Coronary artery (tissue), 2 donors: ENCODE data around the gene COL26A1.

Experiments used
- DNase-seq: peaks from one replicate; pipeline ENCODE4 v3.0.0-alpha.2; 2017; ENCODE audit warnings: low spot score
- H3K27ac ChIP-seq, 2 donors: fragments of 200-600 bp; sonication (generic); one replicate each; pipeline ENCODE4 v1.5.1; 2016 to 2019
- H3K4me3 ChIP-seq: fragments of 200-600 bp; sonication (generic); 2 replicates; pipeline ENCODE4 v1.5.1; 2016; ENCODE audit warnings: mild to moderate bottlenecking, moderate library complexity
- CTCF ChIP-seq: fragments of 200-600 bp; sonication (generic); IDR thresholded peaks from one replicate; pipeline ENCODE4 v1.5.1; 2019; ENCODE audit warnings: antibody characterized with exemption

The COL26A1 gene

DNA sequence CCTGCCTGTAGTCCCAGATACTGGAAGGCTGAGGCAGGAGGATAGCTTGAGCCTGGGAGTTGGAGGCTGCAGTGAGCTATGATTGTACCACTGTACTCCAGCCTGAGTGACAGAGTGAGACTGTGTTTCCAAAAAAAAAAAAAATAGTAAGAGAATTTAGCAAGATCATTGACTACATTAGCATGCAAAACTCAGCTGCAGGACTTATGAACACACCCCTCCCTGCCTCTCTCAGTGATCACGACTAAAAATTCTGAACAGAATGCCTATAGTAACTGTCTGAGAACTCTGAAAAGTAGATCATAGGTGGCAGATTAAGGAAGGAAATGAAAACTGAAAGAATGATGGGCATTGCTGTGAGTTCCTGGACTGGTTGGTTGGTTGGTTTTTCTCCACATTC is 215.9 kb downstream of the COL26A1 start:
- DNase-seq: no peak
- TF ChIP-seq CTCF: no peak

DNA sequence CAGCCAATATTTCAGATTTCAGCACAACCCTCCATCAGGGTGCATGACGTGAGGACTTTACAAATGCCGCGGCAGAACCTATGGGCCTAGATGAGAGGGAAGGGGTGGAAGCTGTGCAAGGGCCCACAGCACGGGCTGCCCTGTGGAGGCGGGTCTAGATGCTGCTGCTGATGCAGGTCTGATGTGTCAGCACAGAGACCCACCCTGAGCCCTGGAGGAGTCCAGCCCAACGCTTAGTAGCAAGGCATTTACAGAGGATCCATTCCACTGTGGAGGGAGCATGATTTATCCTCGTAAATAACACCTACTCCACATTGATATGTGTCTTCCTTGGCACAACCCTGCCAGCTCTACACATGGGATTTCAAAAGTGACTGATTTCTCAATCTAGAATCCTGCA is 217.9 kb downstream of the COL26A1 start:
- TF ChIP-seq CTCF: no peak
- Histone ChIP-seq H3K27ac (no peak overlapping the region), H3K4me3 (no peak overlapping the region)
- no peak for DNase-seq

More for the DNA sequence above, 215.9 kb downstream of the COL26A1 start:
- no peak overlapping the region for H3K4me3 ChIP-seq
- H3K27ac ChIP-seq: no peak overlapping the region

- TF ChIP-seq CTCF: no peak
- no peak overlapping the region for H3K27ac ChIP-seq
- peak; percentile 26 for DNase-seq
- no peak overlapping the region for H3K4me3 ChIP-seq
Observed at GRCh38 chr7:101581891-101582290, 219.2 kb downstream of the COL26A1 start.

- peak; percentile 58 for DNase-seq
- H3K4me3 ChIP-seq: no peak overlapping the region
- no peak for TF ChIP-seq CTCF
- H3K27ac ChIP-seq: no peak overlapping the region
Observed at GRCh38 chr7:101582971-101583370, 220.3 kb downstream of the COL26A1 start.

GRCh38 chr7:101586078-101586905 is 223.6 kb downstream of the COL26A1 start:
- no peak for TF ChIP-seq CTCF
- peak; percentile 53 for DNase-seq
- Histone ChIP-seq H3K27ac (no peak overlapping the region), H3K4me3 (no peak overlapping the region)

DNA sequence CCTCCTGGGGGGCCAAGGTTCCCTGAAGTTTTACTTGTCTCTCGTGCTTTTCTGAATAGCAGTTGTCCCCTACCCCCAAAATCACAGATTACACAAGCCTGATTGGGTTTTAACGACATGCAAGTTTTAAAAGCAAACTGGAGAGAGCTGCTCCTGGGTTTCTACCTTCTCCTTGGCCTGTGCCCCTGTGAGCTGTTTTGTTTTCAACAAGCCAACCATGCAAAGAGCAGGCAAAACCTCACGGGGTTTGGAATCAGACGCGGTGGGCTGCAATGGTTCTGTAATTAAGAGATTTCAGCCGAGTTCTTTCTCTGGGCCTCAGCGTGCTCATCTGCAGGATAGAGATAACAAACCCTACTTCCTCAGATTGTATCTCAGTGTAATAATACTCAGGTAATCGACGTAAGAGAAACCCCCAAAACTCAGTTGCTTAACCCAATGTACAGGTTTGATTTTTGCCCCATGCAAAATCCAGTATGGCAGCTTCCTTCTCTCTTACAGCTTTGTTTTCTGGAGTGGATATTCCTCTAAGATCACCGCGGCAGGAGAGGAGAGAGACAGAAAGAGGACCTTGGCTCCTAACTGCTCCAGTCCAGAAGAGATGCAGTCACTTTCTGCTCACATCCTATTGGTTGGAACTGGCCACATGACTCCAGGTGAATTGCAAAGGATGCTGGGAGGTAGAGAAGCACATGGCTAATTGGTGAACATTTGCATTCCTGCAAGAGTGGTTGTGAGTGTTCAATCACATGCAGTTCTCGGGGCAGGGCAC is 224.4 kb downstream of the COL26A1 start:
- DNase-seq: peak; percentile 35
- H3K27ac ChIP-seq: no peak overlapping the region
- H3K4me3 ChIP-seq: no peak overlapping the region
- TF ChIP-seq CTCF: no peak
